Stimulated activated CD4-positive, alpha-beta T cell treated with anti-CD3 and anti-CD28 coated beads, Interleukin-1b, Interleukin-23, amount 100 ng/mL, for 48 hours (primary cell): Measurements from ENCODE around the gene DNAH10.

Experiments
- DNase-seq: peaks from one replicate; pipeline ENCODE4 v3.0.0-alpha.2; 2020

The DNAH10 gene, protein sequence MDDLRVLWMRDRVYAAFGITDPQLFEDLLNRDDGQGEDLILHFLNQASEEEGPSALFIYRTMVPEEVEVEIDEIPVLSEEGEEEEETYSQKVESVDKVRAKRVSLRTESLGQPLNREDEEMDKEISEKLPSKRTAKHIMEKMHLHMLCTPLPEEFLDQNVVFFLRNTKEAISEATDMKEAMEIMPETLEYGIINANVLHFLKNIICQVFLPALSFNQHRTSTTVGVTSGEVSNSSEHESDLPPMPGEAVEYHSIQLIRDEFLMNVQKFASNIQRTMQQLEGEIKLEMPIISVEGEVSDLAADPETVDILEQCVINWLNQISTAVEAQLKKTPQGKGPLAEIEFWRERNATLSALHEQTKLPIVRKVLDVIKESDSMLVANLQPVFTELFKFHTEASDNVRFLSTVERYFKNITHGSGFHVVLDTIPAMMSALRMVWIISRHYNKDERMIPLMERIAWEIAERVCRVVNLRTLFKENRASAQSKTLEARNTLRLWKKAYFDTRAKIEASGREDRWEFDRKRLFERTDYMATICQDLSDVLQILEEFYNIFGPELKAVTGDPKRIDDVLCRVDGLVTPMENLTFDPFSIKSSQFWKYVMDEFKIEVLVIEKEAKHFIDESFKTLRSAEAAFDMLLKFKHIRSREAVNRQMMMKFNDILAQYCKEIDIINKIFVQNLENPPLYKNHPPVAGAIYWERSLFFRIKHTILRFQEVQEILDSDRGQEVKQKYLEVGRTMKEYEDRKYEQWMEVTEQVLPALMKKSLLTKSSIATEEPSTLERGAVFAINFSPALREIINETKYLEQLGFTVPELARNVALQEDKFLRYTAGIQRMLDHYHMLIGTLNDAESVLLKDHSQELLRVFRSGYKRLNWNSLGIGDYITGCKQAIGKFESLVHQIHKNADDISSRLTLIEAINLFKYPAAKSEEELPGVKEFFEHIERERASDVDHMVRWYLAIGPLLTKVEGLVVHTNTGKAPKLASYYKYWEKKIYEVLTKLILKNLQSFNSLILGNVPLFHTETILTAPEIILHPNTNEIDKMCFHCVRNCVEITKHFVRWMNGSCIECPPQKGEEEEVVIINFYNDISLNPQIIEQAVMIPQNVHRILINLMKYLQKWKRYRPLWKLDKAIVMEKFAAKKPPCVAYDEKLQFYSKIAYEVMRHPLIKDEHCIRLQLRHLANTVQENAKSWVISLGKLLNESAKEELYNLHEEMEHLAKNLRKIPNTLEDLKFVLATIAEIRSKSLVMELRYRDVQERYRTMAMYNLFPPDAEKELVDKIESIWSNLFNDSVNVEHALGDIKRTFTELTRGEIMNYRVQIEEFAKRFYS (N-terminal part only)

DNA sequence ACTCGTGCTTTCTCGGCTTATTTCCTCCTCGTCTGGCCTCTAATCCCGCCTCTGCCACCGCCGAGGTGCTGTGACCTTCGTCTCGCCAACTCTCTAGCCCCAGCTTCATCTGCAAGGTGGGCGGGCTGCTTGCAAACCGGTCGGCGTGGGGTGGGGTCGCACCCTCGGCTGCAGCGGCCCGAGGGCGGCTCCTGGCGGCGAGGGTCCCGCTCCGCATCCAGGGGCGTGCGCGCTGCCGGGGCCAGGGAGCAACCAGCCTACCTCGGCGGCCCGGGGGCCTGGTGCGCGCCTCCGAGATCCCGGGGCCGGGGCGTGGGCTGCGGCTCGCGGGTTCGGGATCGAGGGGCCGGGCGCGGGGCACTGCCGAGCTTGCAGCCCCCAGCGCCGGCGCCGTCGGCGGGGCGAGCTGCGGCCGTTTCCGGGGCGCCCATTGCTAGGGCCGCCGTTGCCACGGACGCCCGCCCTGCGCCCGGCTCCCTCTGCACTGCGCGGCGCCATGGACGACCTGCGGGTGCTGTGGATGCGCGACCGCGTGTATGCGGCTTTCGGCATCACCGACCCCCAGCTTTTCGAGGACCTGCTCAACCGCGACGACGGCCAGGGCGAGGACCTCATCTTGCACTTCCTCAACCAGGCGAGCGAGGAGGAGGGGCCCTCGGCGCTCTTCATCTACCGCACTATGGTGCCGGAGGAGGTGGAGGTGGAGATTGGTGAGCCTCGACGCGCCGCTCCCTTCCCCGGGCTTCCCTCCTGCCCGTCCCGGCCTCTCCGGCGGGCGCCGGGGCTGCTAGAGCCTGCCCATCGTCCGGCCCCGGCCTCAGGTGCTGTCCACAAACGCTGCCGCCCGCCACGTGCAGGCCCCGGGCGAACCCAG is at the start of gene DNAH10:
TSS of gene DNAH10 (plus strand) at position 461 of the 874 bp plus-strand sequence. CDS start at position 497, 36 bp downstream.
- DNase-seq: peak; percentile 56

DNA sequence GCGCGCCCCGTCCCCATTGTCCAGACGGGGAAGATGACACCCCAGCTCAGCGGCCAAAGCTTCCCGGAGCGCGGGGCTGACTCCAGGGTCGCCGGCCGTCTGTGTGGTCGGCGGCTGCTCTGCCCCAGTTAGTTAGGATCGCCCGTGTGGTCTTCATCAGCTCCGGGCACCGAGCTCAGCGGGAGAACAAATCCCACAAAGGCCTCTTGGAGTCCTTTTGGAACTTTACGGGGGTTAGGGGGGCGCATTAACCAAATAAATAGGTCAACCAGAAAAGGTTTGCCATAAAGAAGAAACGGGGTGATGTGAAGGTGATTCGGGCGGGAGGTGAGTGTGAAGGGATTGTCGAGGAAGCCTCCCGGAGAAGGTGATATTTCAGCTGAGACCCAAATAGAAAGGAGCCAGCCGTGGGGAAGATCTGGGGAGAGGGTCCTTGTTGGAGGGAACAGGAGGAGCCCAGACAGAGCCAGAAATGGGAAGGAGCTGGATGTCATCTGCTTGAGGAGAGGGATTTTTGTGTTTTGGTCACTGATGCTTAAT is 49.3 kb upstream of the DNAH10 start:
- DNase-seq: no peak

DNA sequence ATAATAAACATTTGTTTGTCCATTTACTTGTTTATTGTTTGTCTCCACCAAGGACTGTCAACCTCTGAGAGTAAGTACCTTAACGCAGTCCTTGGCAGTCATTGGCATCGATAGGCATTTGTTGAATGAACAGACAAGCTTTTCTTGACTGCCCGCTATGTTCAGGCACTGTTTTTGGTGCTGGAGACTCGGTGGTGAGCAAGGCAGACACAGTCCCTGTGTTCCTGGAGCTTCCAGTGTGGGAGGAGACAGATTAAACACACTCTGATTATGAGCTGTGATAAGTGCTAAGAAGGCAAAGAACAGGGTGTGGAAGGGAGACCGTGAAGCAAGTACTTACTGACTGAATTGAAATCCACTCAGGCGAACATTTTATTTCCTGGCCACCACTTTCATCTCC is 48.7 kb upstream of the DNAH10 start:
- no peak for DNase-seq

- peak; percentile 73 for DNase-seq
Observed at GRCh38 chr12:123713823-123714585, 48.1 kb upstream of the DNAH10 start.

GRCh38 chr12:123715195-123715594 is 46.9 kb upstream of the DNAH10 start:
- DNase-seq: no peak

GRCh38 chr12:123717350-123717749 is 44.8 kb upstream of the DNAH10 start:
- DNase-seq: no peak

- DNase-seq: no peak
Observed at GRCh38 chr12:123720141-123720814, 41.8 kb upstream of the DNAH10 start.

DNA sequence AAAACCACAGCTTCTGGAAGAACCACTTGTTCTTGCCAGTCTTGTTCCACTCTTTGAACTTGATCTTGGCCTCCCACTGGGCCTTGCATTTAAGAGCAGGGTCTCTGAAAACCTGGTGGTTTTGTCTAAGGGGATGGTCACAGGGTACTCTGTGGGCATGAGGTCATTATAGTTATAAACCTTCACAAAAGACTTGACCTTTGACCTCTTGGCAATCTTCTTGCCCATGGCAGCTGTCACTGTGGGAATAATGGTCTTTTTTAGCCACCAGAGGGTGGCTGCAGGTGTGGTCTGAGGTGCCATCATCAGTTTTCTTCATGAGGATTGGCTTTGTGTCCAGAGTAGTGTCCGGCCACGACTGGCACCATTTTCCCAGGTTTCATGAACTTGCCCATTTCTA is 40.9 kb upstream of the DNAH10 start:
- DNase-seq: no peak

DNA sequence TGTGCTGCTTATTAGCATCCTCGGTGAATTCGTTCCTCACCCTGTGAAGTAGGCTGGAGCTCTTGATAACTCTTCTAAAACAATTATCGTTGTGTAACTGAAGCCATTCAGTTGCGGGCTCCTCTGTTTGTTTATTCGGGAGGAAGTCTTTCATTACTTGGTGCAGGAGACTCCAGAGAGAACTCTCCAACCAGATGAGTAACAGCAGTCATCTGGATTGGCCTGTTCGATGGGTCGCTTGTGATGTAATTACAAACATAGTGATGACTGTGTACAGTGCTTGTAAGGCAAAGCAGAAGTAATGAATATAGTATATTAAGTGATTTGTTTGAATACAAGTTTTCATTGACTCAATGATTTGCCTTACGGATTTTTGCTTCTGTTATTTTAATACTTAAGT is 39.1 kb upstream of the DNAH10 start:
- DNase-seq: no peak

GRCh38 chr12:123723765-123724164 is 38.3 kb upstream of the DNAH10 start:
- DNase-seq: peak; percentile 52

GRCh38 chr12:123726244-123726643 is 35.9 kb upstream of the DNAH10 start:
- no peak for DNase-seq

GRCh38 chr12:123726962-123727361 is 35.1 kb upstream of the DNAH10 start:
- no peak for DNase-seq

- no peak for DNase-seq
Observed at GRCh38 chr12:123727878-123728277, 34.2 kb upstream of the DNAH10 start.

- DNase-seq: no peak
Observed at GRCh38 chr12:123731596-123731995, 30.5 kb upstream of the DNAH10 start.

GRCh38 chr12:123732251-123732650 is 29.9 kb upstream of the DNAH10 start:
- no peak for DNase-seq

- DNase-seq: no peak
Observed at GRCh38 chr12:123733229-123733628, 28.9 kb upstream of the DNAH10 start.

GRCh38 chr12:123734268-123734667 is 27.8 kb upstream of the DNAH10 start:
- no peak for DNase-seq

GRCh38 chr12:123741937-123742572 is 20.0 kb upstream of the DNAH10 start:
- DNase-seq: no peak

DNA sequence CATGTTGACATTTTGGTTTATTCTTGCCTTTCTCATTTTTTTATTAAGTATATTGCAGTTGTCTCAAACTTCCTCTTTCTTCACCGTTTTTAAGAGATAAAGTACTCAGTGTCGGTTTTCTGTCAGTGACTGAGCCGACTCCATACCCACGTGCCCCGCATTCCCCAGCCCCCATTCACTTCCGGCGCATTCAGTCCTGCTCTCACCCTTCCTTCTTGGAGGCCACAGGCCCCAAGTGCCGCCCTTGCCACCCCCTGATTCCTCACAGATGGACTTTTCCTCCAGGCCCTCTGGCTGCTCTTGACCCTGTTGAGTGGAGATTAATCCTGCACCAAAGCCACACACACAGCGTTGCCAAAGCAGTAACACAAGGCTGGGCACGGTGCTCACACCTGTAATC is 19.1 kb upstream of the DNAH10 start:
- no peak for DNase-seq

- no peak for DNase-seq
Observed at GRCh38 chr12:123744836-123745235, 17.3 kb upstream of the DNAH10 start.
